SK-N-SH (cell line): ENCODE data around the gene DLG4. TPM values are rescaled to one million over a fixed set of nuclear protein-coding genes. Genes with fewer than 3 reads are reported as not detected.

Experiments used
- CTCF ChIA-PET: fragments of 300-600, 350-600 bp; formaldehyde crosslinking; extraction: SDS; loops from one replicate; lab custom pipeline; 2021; lab: Yijun Ruan, JAX
- POLR2A ChIA-PET: fragments of 350-600 bp; sonication (Branson Sonifier 250); formaldehyde crosslinking; extraction: SDS; loops from one replicate; lab custom pipeline; 2020; ENCODE audit warnings: antibody characterized with exemption, inconsistent platforms; lab: Yijun Ruan, JAX
- DNase-seq: peaks from one replicate; pipeline ENCODE4 v3.0.0; 2012
- H2AFZ ChIP-seq: fragments of 200-600 bp; sonication (generic); 2 replicates; pipeline ENCODE4 v1.8.1; 2016; ENCODE audit warnings: antibody characterized with exemption, mild to moderate bottlenecking, low read depth
- H3F3A ChIP-seq: fragments of 200-600 bp; sonication (generic); replicated peaks from 2 replicates; pipeline ENCODE3; 2016; ENCODE audit warnings: antibody characterized with exemption, mild to moderate bottlenecking; ENCODE audit not compliant: insufficient read depth
- H3K27ac ChIP-seq, 2 experiments: fragments of 200-500 bp in 1 of 2; fragments of 200-600 bp in 1 of 2; sonication (Bioruptor generic) in 1 of 2; sonication (generic), shearing (Covaris generic) in 1 of 2; 2 replicates each; pipeline versions ENCODE4 v1.5.1 to v1.6.1; 2014 to 2016; ENCODE audit warnings: low read depth in 2 of 2, inconsistent platforms in 1 of 2, low read length in 1 of 2, mild to moderate bottlenecking in 1 of 2, mixed read lengths in 1 of 2
- H3K27me3 ChIP-seq: fragments of 200-600 bp; sonication (generic), shearing (Covaris generic); 2 replicates; pipeline ENCODE4 v1.6.1; 2016; ENCODE audit warnings: mixed run types; ENCODE audit not compliant: insufficient read depth
- H3K36me3 ChIP-seq, 2 experiments: fragments of 200-500 bp in 1 of 2; fragments of 200-600 bp in 1 of 2; sonication (Bioruptor generic) in 1 of 2; sonication (generic) in 1 of 2; replicated peaks in 1 of 2; 2 replicates each; pipeline versions ENCODE3 to v1.5.1; 2014 to 2016; ENCODE audit warnings: low read length in 1 of 2, mild to moderate bottlenecking in 1 of 2; ENCODE audit not compliant: insufficient read depth in 2 of 2, control insufficient read depth in 1 of 2
- H3K4me1 ChIP-seq, 2 experiments: fragments of 200-500 bp in 1 of 2; fragments of 200-600 bp in 1 of 2; sonication (Bioruptor generic) in 1 of 2; sonication (generic), shearing (Covaris generic) in 1 of 2; 2 replicates each; pipeline versions ENCODE4 v1.5.1 to v1.6.1; 2014 to 2016; ENCODE audit warnings: low read depth in 1 of 2, low read length in 1 of 2, mixed run types in 1 of 2; ENCODE audit not compliant: insufficient read depth in 2 of 2, control insufficient read depth in 1 of 2
- H3K4me2 ChIP-seq: fragments of 200-600 bp; sonication (generic), shearing (Covaris generic); 2 replicates; pipeline ENCODE4 v1.6.1; 2017; ENCODE audit warnings: mixed run types
- H3K4me3 ChIP-seq, 2 experiments: fragments of 200-500 bp in 1 of 2; fragments of 200-600 bp in 1 of 2; sonication (Bioruptor generic) in 1 of 2; sonication (generic), shearing (Covaris generic) in 1 of 2; 2 replicates each; pipeline versions ENCODE4 v1.5.1 to v1.8.1; 2014 to 2016; ENCODE audit warnings: low read depth in 2 of 2, inconsistent platforms in 1 of 2, low read length in 1 of 2, mild to moderate bottlenecking in 1 of 2, mixed read lengths in 1 of 2, moderate library complexity in 1 of 2
- H3K79me2 ChIP-seq: fragments of 200-600 bp; sonication (generic); 2 replicates; pipeline ENCODE4 v1.8.1; 2017; ENCODE audit warnings: mild to moderate bottlenecking; ENCODE audit not compliant: insufficient read depth
- H3K9ac ChIP-seq: fragments of 200-600 bp; sonication (generic); 2 replicates; pipeline ENCODE4 v1.6.1; 2017; ENCODE audit warnings: mixed run types
- H3K9me2 ChIP-seq: fragments of 200-600 bp; sonication (generic); 2 replicates; pipeline ENCODE4 v1.6.1; 2017; ENCODE audit warnings: mixed run types
- H3K9me3 ChIP-seq: fragments of 200-600 bp; sonication (generic); 2 replicates; pipeline ENCODE4 v1.6.1; 2017; ENCODE audit warnings: mixed run types, mild to moderate bottlenecking, moderate library complexity
- H4K20me1 ChIP-seq: fragments of 200-600 bp; sonication (generic); 2 replicates; pipeline ENCODE4 v1.6.1; 2017; ENCODE audit warnings: mild to moderate bottlenecking, mixed run types; ENCODE audit not compliant: insufficient read depth
- ELF1 ChIP-seq: IDR thresholded peaks from 2 replicates; pipeline ENCODE4 v1.4.0; 2012
- IRF3 ChIP-seq: fragments of 150-350 bp; IDR thresholded peaks from 2 replicates; pipeline ENCODE4 v1.6.1; 2016; ENCODE audit warnings: mild to moderate bottlenecking, low read depth, low read length
- JUND ChIP-seq: IDR thresholded peaks from 2 replicates; pipeline ENCODE4 v1.4.0; 2012
- MEF2A ChIP-seq: IDR thresholded peaks from 2 replicates; pipeline ENCODE4 v1.4.0; 2012; ENCODE audit warnings: low read depth, borderline replicate concordance
- MXI1 ChIP-seq: IDR thresholded peaks from 2 replicates; pipeline ENCODE4 v1.6.1; 2012; ENCODE audit warnings: mild to moderate bottlenecking, low read depth, low read length, improper control_type of control experiment
- NFIC ChIP-seq: IDR thresholded peaks from 2 replicates; pipeline ENCODE4 v1.4.0; 2012; ENCODE audit warnings: borderline replicate concordance
- RAD21 ChIP-seq: IDR thresholded peaks from 2 replicates; pipeline ENCODE4 v1.6.1; 2012; ENCODE audit warnings: mild to moderate bottlenecking, low read length
- RFX5 ChIP-seq: IDR thresholded peaks from 2 replicates; pipeline ENCODE4 v1.6.1; 2012; ENCODE audit warnings: mild to moderate bottlenecking, improper control_type of control experiment, low read length
- RXRA ChIP-seq: IDR thresholded peaks from 2 replicates; pipeline ENCODE4 v1.4.0; 2012; ENCODE audit warnings: low read depth, mild to moderate bottlenecking, borderline replicate concordance
- TAF1 ChIP-seq: IDR thresholded peaks from 2 replicates; pipeline ENCODE4 v1.6.1; 2012; ENCODE audit warnings: low read depth, mild to moderate bottlenecking, low read length, moderate library complexity, borderline replicate concordance
- TCF12 ChIP-seq: IDR thresholded peaks from 2 replicates; pipeline ENCODE4 v1.4.0; 2012
- ZBTB33 ChIP-seq: IDR thresholded peaks from 2 replicates; pipeline ENCODE4 v1.4.0; 2012; ENCODE audit warnings: low read depth, borderline replicate concordance
- WGBS: methylation state at CpG from one replicate; pipeline ENCODE4 v1.1.6; 2017; ENCODE audit warnings: low lambda C conversion rate; 5-methylcytosine and 5-hydroxymethylcytosine counted together
- polyA plus RNA-seq, 3 experiments: library from polyadenylated mRNA; depleted of rRNA; stranded (reverse); fragments of >200 nt; gene quantifications; 2 replicates each; pipeline ENCODE4 v1.2.3, GENCODE V29; 2012

Gene DLG4
- polyA plus RNA-seq, 1 of the 3 experiments (the other 2 are of a cell fraction) = 30.5 TPM

GRCh38 chr17:7254511-7254910 lies 34.9 kb upstream of the DLG4 start:
- TF ChIP-seq RFX5 (no peak), ELF1 (no peak), RAD21 (no peak), NFIC (no peak), TCF12 (no peak), MEF2A (no peak), RXRA (no peak), JUND (no peak), MXI1 (no peak), TAF1 (no peak), IRF3 (no peak)
- Histone ChIP-seq H3K9me3 (no peaks in the 10 kb centered on the region), H3K4me3 (no peak overlapping the region), H3K27me3 (no peaks in the 10 kb centered on the region), H3K4me1 (peaks cover 9 to 16% of the 10 kb centered on the region in 2 experiments; a peak in 3 of 4 replicates), H3K79me2 (peaks cover 35% of the 10 kb centered on the region), H3K9ac (no peak overlapping the region), H3K36me3 (peaks cover 13 to 29% of the 10 kb centered on the region in 2 experiments), H3K27ac (no peak overlapping the region), H3F3A (peaks cover 24% of the 10 kb centered on the region), H3K9me2 (no peaks in the 10 kb centered on the region), H2AFZ (no peak overlapping the region), H4K20me1 (no peaks in the 10 kb centered on the region), H3K4me2 (no peak overlapping the region)
- CTCF ChIA-PET = interaction anchor here (0.9 kb wide), 1 partner anchor 42 kb away, joined by 3 read pairs; no protein-coding TSS in a partner anchor
- WGBS = 95% methylated on average over 4 of the region's 4 CpGs
- DNase-seq = no peak
- POLR2A ChIA-PET = interaction anchor here (1.2 kb wide), 1 partner anchor 10 kb away, joined by 4 read pairs; no protein-coding TSS in a partner anchor

- Histone ChIP-seq H3K79me2 (peaks cover 50% of the 10 kb centered on the region), H3K4me2 (peak overlapping the region; percentile 95), H3K27me3 (no peaks in the 10 kb centered on the region), H3K4me3 (peak overlapping the region; percentile 81 to 95), H3K9me3 (no peaks in the 10 kb centered on the region), H3K9ac (peak overlapping the region; percentile 94), H3K27ac (peak overlapping the region; percentile 97 to 99; a peak in 3 of 4 replicates), H3K9me2 (no peaks in the 10 kb centered on the region)
- DNase-seq = no peak
- CTCF ChIA-PET = interaction anchor here (1.1 kb wide), 1 partner anchor 43 kb away, joined by 4 read pairs; no protein-coding TSS in a partner anchor
- POLR2A ChIA-PET = no interaction called here
- no peak for TF ChIP-seq IRF3
- no peak for TF ChIP-seq ZBTB33
- TF ChIP-seq, all 33 proteins: peak for 0
- Histone ChIP-seq H3K4me1 (peaks cover 9 to 23% of the 10 kb centered on the region in 2 experiments; a peak in 3 of 4 replicates), H3F3A (peaks cover 19% of the 10 kb centered on the region), H3K36me3 (peaks cover 13 to 17% of the 10 kb centered on the region in 2 experiments), H4K20me1 (no peaks in the 10 kb centered on the region), H2AFZ (peak overlapping the region; percentile 91)
- WGBS = 46% methylated on average over 5 of the region's 5 CpGs
Measured at GRCh38 chr17:7253082-7253481, 33.4 kb upstream of the DLG4 start.
